K562 (cell line): ENCODE measurements around the gene SERPINE1. TPM values are rescaled to one million over a fixed set of nuclear protein-coding genes. Genes with fewer than 3 reads are reported as not detected.

Source experiments
- DPF2 ChIP-seq: fragments of 450-650 bp; IDR thresholded peaks from 2 replicates; pipeline ENCODE4 v1.6.1; 2016
- ELF4 ChIP-seq: fragments of 450-650 bp; formaldehyde crosslinking; IDR thresholded peaks from 2 replicates; pipeline ENCODE4 v1.4.0; 2022; ENCODE audit warnings: missing genetic modification characterization
- HMGXB4 ChIP-seq: sonication (generic); formaldehyde crosslinking; IDR thresholded peaks from 2 replicates; pipeline ENCODE4 v1.8.1; 2023; ENCODE audit warnings: mild to moderate bottlenecking, missing genetic modification reagents
- PCBP2 ChIP-seq: fragments of 200-400 bp; formaldehyde crosslinking; IDR thresholded peaks from 2 replicates; pipeline ENCODE4 v1.6.1; 2018; ENCODE audit warnings: low read length, low read depth, mild to moderate bottlenecking, moderate library complexity; ENCODE audit not compliant: poor library complexity, severe bottlenecking
- PTBP1 ChIP-seq: fragments of 200-400 bp; formaldehyde crosslinking; IDR thresholded peaks from 2 replicates; pipeline ENCODE4 v1.6.1; 2017; ENCODE audit warnings: low read depth, low read length
- RAD21 ChIP-seq, 2 experiments: fragments of 250-450 bp in 1 of 2; fragments of 450-650 bp in 1 of 2; sonication (Bioruptor Pico) in 1 of 2; formaldehyde crosslinking in 1 of 2; IDR thresholded peaks in 1 of 2; conservative IDR thresholded peaks in 1 of 2; 2 replicates each; pipeline versions ENCODE4 v1.4.0 to v1.8.0; 2020 to 2022; ENCODE audit warnings: mild to moderate bottlenecking in 2 of 2, moderate library complexity in 1 of 2
- SRF ChIP-seq, 2 experiments: fragments of 250-450, 450-650 bp in 1 of 2; sonication (Bioruptor Pico) in 1 of 2; sonication (generic) in 1 of 2; formaldehyde crosslinking; IDR thresholded peaks; 2 replicates each; pipeline versions ENCODE4 v1.5.0 to v1.5.1; 2020 to 2022; ENCODE audit warnings: mild to moderate bottlenecking in 1 of 2, missing genetic modification reagents in 1 of 2
- TCF3 ChIP-seq: sonication (generic); formaldehyde crosslinking; IDR thresholded peaks from 2 replicates; pipeline ENCODE4 v1.4.0; 2020; ENCODE audit warnings: mild to moderate bottlenecking, missing genetic modification reagents
- TEAD4 ChIP-seq, 2 experiments: sonication (generic) in 1 of 2; formaldehyde crosslinking in 1 of 2; IDR thresholded peaks; 2 replicates each; pipeline versions ENCODE4 v1.6.1 to v1.8.0; 2012 to 2022; ENCODE audit warnings: borderline replicate concordance in 1 of 2, inconsistent platforms in 1 of 2, low read length in 1 of 2, mild to moderate bottlenecking in 1 of 2, missing genetic modification reagents in 1 of 2
- TFAP4 ChIP-seq: sonication (generic); formaldehyde crosslinking; IDR thresholded peaks from 2 replicates; pipeline ENCODE4 v1.8.0; 2022; ENCODE audit warnings: missing genetic modification reagents, mild to moderate bottlenecking, moderate library complexity, borderline replicate concordance
- ZBTB1 ChIP-seq: sonication (generic); formaldehyde crosslinking; IDR thresholded peaks from 2 replicates; pipeline ENCODE4 v1.8.1; 2023; ENCODE audit warnings: missing genetic modification reagents, low read depth, mild to moderate bottlenecking, borderline replicate concordance
- ZBTB34 ChIP-seq: fragments of 250-450 bp; sonication (Bioruptor Pico); IDR thresholded peaks from 2 replicates; pipeline ENCODE4 v1.8.0; 2021; ENCODE audit warnings: mild to moderate bottlenecking, moderate library complexity
- ZFX ChIP-seq: sonication (generic); formaldehyde crosslinking; IDR thresholded peaks from 2 replicates; pipeline ENCODE4 v1.8.0; 2022; ENCODE audit warnings: mild to moderate bottlenecking, missing genetic modification reagents, moderate library complexity
- ZNF551 ChIP-seq: fragments of 250-450 bp; sonication (Bioruptor Pico); IDR thresholded peaks from 2 replicates; pipeline ENCODE4 v1.5.0; 2021; ENCODE audit warnings: mild to moderate bottlenecking, moderate library complexity
- ZNF592 ChIP-seq: fragments of 450-650 bp; IDR thresholded peaks from 2 replicates; pipeline ENCODE4 v1.6.1; 2017; ENCODE audit warnings: antibody characterized with exemption, mild to moderate bottlenecking
- polyA plus RNA-seq, 8 experiments: library from polyadenylated mRNA; depleted of rRNA in 4 of 8; stranded (reverse) in 5 of 8; unstranded in 3 of 8; fragments of >200 nt; fragmentation: Nextera tagmentation in 2 of 8; fragmentation: Illumina TruSeq in 1 of 8; extraction: Ambion mirVana in 2 of 8; extraction: Trizol in 1 of 8; gene quantifications; 2 replicates each; pipeline versions ENCODE4 v1.2.1 to v1.2.3, GENCODE V29; 2011 to 2014; ENCODE audit warnings: inconsistent platforms in 1 of 8, missing spikeins in 1 of 8
- total RNA-seq, 7 experiments: library from RNA; depleted of rRNA in 6 of 7; stranded (reverse); fragments of >200 nt in 6 of 7; fragmentation: Illumina TruSeq in 2 of 7; extraction: Trizol in 2 of 7; gene quantifications; 2 replicates each; pipeline versions ENCODE4 v1.2.1 to v1.2.3, GENCODE V29; 2011 to 2021; ENCODE audit warnings: low replicate concordance in 1 of 7
- TF ChIP-seq, protein P1 (sequence below): fragments of 450-650 bp; formaldehyde crosslinking; IDR thresholded peaks from 2 replicates; pipeline ENCODE4 v1.4.0; 2022; ENCODE audit warnings: missing genetic modification characterization

Gene SERPINE1
- total and polyA plus RNA-seq, 9 of the 15 experiments (the other 6 are each of a cell fraction or from before 2014, with no cell fraction given), result 0.22 to 4.8 (median 0.91) TPM

DNA sequence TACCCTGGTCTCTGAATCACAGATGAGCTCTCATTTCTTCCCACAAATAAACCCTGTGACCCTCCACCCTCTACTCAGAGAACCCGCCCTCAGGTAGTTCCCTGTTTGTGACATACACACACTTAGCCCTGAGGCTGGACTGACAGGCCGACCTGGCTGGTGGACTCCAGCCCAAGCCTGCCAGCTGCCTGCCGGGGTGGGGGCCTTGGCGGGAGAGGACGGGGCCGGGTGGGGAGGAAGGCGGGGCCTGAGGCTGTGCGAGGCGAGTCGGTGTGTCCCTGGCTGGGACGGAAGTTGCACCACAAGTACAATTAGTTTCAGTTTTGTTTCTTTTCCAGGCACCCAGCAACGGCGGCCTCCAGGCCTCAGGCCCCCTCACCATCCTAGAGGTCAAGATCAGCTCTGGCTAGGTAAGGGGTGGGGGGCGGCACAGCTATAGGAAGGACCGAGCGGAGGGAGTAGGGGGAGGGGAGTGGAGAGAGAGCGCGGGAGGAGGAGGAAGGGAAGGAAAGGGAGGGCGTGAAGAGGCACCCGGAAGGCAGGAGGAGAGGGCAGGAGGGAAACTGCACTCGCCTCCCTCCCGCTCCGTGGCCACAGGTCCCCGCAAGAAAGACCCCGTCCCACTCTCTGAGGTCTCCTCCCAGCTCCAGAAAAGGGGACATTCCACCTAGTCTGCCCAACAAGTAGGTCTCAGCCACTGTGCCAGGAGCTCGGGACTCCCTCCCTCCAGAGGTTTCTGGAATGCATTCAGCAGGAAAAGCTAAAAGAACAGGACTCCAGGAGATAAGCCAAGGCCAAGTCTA, 41.5 kb upstream of the SERPINE1 start, which contains the start of gene TRIM56 (continued):
- peak; percentile 94 for TF ChIP-seq TFAP4 (CRISPR knock-in tag)
- TF ChIP-seq ZBTB34, result no peak
- TF ChIP-seq TEAD4 (IDR thresholded peaks at IDR 0.05; ENCODE audit: low read length), result no peak
- no peak for TF ChIP-seq TEAD4 (CRISPR knock-in tag; IDR thresholded peaks at IDR 0.05; ENCODE audit: borderline replicate concordance)
- peak; percentile 30; the same call in 1 of the 2 replicates for TF ChIP-seq ZNF592
- TF ChIP-seq HMGXB4 (CRISPR knock-in tag), result no peak
- TF ChIP-seq SRF (CRISPR knock-in tag; IDR thresholded peaks at IDR 0.05), result no peak
- peak; percentile 92 for TF ChIP-seq ELF4 (CRISPR knock-in tag)
- peak; percentile 68 for TF ChIP-seq ZFX (CRISPR knock-in tag)
- TF ChIP-seq RAD21 (CRISPR knock-in tag; conservative IDR thresholded peaks at IDR 0.05 in 1 of 2, IDR thresholded peaks at IDR 0.05 in 1 of 2), result no peak
- peak; percentile 43; the same call in 1 of the 2 replicates for TF ChIP-seq DPF2
- no peak for TF ChIP-seq ZBTB1
- no peak; the same call in 1 of the 2 replicates for TF ChIP-seq TCF3
- TF ChIP-seq PCBP2, result no peak
- no peak for TF ChIP-seq ZNF551 (CRISPR knock-in tag)
- TF ChIP-seq PTBP1, result no peak; the same call in 1 of the 2 replicates
- TF ChIP-seq, protein P1, sequence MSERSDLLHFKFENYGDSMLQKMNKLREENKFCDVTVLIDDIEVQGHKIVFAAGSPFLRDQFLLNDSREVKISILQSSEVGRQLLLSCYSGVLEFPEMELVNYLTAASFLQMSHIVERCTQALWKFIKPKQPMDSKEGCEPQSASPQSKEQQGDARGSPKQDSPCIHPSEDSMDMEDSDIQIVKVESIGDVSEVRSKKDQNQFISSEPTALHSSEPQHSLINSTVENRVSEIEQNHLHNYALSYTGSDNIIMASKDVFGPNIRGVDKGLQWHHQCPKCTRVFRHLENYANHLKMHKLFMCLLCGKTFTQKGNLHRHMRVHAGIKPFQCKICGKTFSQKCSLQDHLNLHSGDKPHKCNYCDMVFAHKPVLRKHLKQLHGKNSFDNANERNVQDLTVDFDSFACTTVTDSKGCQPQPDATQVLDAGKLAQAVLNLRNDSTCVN (CRISPR knock-in tag), result peak; percentile 61; the same call in 1 of the 2 replicates
